Stimulated activated CD4-positive, alpha-beta T cell treated with anti-CD3 and anti-CD28 coated beads, Interleukin-1b, Interleukin-23, amount 100 ng/mL, for 24 hours (primary cell): ENCODE measurements around the gene KCNT1.

Source experiments
- DNase-seq, 4 experiments: peaks; one replicate each; pipeline ENCODE4 v3.0.0-alpha.2; 2020; ENCODE audit warnings: low read depth in 4 of 4, low spot score in 1 of 4

The KCNT1 gene

GRCh38 chr9:135762921-135763320, 60.9 kb downstream of the KCNT1 start:
- no peak for DNase-seq

DNA sequence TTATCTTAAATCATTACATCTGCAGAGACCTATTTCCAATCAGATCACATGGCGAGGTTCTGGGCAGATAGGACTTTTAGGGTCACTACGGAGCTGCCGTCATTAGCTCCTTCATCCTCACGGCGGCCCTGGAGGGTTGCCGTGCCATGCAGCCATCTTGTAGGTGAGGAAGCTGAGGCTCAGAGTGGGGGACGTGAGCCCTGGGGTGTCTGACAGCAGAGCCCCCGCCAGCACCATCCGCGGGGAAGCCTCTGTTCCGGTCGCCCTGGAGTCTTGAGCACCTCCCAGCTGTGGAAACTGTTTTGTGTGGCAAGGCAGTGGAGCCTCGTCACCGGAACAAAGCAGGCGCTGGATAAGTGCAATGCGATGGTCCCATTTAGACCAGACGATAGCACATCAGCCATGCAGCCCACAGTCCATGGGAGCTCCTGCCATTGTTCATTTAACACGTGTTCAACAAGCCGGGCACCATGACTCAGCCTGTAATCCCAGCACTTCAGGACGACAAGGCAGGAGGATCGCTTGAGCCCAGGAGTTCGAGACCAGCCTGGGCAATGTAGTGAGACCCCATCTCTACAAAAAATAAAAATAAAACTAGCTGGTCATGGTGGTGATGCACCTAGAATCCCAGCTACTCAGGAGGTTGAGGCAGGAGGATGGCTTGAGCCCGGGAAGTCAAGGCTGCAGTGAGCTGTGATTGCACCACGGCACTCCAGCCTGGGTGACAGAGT, 61.9 kb downstream of the KCNT1 start:
- no peak for DNase-seq

DNA sequence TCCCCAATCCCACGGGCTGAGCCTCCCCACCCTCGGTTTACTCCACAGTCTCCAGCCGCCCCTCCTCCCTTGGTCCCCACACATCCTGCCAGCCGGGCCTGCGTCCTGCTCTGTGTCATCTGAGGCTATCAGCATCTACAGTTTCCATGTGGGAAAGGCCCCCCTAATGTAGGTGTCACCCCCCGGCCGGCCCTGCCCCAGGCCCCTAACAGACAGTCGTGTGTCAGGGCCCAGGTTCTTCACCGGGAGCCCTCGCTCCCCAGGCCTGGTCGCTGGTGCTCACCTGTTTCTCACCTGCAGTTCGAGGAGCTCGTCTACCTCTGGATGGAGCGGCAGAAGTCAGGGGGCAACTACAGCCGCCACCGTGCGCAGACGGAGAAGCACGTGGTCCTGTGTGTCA, 62.7 kb downstream of the KCNT1 start:
- DNase-seq: no peak

- DNase-seq: no peak
These were observed 63.4 kb downstream of the KCNT1 start for GRCh38 chr9:135765416-135765815.

- DNase-seq: no peak
These were observed 64.3 kb downstream of the KCNT1 start for GRCh38 chr9:135766251-135766650.

DNA sequence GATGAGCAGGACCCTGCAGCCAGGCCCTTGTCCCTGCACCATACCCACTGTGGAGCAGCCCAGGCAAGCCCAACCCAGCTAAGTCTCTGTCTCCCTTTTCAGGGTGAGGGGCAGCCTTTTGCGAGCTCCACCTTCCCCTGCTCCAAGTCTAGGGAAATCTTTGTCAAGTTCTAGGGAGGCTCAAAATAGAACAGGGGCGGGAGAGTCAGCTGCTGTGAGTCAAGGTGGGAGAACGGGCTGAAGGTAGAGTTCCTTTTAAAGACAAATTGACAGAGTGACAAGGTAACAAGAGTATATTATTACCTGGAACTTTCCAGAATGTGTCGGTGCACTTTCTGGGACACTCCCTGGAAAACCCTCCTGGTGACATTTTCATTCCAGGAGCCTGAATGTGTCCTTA, 64.7 kb downstream of the KCNT1 start:
- DNase-seq: no peak

DNA sequence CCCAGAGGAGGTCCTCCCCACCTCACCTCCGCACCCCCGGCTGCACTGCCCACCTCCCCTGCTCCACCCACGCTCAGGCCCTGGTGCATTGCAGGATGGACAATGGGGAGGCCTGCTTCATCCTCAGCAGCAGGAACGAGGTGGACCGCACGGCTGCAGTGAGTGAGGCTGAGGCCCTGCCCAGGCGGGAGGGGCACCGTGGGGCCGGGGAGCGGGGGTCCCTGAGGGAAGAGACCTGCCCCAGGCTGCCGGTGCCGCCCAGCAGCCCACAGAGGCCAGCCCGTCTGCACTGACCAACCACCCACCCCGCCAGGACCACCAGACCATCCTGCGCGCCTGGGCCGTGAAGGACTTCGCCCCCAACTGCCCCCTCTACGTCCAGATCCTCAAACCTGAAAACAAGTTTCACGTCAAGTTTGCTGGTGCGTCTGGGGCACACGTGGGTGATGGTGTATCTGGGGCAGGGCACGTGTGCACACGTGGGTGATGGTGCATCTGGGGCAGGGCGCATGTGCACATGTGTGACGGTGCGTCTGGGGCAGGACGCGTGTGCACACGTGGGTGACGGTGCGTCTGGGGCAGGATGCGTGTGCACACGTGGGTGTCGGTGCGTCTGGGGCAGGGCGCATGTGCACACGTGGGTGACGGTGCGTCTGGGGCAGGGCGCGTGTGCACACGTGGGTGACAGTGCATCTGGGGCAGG, 66.7 kb downstream of the KCNT1 start:
- no peak for DNase-seq

GRCh38 chr9:135769489-135770202, 67.7 kb downstream of the KCNT1 start:
- DNase-seq: no peak

DNA sequence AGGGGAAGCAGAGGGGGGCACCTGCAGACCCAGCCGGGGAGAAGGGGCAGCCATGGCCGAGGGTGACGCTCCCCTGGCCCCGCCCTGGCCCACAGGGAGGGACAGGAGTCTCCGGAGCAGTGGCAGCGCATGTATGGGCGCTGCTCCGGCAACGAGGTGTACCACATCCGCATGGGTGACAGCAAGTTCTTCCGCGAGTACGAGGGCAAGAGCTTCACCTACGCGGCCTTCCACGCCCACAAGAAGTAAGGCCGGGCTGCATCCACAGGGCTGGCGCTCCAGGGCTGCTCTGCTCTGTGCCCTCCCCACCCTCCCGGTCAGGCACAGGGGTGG, 68.2 kb downstream of the KCNT1 start:
- no peak for DNase-seq

- no peak for DNase-seq
These were observed 68.8 kb downstream of the KCNT1 start for GRCh38 chr9:135770771-135771170.

- no peak for DNase-seq
These were observed 69.5 kb downstream of the KCNT1 start for GRCh38 chr9:135771401-135772051.

- no peak for DNase-seq
These were observed 70.2 kb downstream of the KCNT1 start for GRCh38 chr9:135772056-135772646.

- no peak for DNase-seq
These were observed 70.9 kb downstream of the KCNT1 start for GRCh38 chr9:135772702-135773493.

GRCh38 chr9:135773530-135774238, 71.7 kb downstream of the KCNT1 start:
- DNase-seq: no peak

DNA sequence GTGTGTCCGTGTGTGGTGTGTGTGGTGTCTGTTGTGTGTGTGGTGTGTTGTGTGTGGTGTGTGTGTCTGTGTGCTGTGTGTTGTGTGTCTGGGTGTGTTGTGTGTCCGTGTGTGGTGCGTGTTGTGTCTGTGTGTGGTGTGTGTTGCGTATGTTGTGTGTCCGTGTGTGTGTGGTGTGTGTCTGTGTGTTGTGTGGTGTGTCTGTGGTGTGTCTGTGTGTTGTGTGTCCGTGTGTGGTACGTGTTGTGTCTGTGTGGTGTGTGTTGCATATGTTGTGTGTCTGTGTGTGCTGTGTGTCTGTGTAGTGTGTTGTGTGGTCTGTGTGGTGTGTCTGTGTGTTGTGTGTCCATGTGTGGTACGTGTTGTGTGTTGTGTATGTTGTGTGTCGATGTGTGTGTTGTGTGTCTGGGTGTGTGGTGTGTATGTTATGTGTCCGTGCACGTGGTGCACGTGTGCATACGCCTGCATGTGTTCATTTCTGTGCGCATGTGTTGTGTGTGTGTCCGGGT, 72.3 kb downstream of the KCNT1 start:
- no peak for DNase-seq

- DNase-seq: no peak
These were observed 73.0 kb downstream of the KCNT1 start for GRCh38 chr9:135774794-135775525.

GRCh38 chr9:135775911-135776310, 73.9 kb downstream of the KCNT1 start:
- DNase-seq: no peak

- no peak for DNase-seq
These were observed 75.1 kb downstream of the KCNT1 start for GRCh38 chr9:135776893-135777622.
